Measurements from ENCODE around the gene C1orf210.

The C1orf210 gene

DNA sequence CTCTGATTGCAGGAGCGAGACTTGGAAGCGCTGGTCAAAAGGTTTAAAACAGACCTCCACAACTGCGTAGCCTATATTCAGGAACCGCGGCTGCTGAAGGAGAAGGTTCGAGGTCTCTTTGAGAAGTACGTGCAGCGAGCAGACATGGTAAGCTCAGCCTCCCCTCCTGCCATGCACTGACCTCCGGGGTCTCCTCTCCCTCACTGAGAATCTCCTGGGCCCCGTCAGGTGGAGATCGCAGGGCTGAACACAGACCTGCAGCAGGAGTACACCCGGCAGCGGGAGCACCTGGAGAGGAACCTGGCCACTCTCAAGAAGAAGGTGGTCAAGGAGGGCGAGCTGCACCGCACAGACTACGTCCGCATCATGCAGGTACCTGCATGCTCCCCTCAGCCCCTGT is 51.1 kb downstream of the C1orf210 start:
- Histone ChIP-seq H3K36me3 (ENCODE audit: control insufficient read depth, low read depth, low read length) (no peaks in the 10 kb centered on the region), H3K27ac (ENCODE audit: low read length) (no peak overlapping the region), H3K27me3 (ENCODE audit: control insufficient read depth, insufficient read depth, low read length) (no peaks in the 10 kb centered on the region), H3K9me3 (ENCODE audit: control insufficient read depth, low read depth, low read length) (no peaks in the 10 kb centered on the region), H3K9ac (ENCODE audit: low read length) (no peak overlapping the region), H3K4me1 (ENCODE audit: control insufficient read depth, low read depth, low read length) (peaks cover 3% of the 10 kb centered on the region), H3K4me3 (ENCODE audit: low read length) (no peak overlapping the region)

DNA sequence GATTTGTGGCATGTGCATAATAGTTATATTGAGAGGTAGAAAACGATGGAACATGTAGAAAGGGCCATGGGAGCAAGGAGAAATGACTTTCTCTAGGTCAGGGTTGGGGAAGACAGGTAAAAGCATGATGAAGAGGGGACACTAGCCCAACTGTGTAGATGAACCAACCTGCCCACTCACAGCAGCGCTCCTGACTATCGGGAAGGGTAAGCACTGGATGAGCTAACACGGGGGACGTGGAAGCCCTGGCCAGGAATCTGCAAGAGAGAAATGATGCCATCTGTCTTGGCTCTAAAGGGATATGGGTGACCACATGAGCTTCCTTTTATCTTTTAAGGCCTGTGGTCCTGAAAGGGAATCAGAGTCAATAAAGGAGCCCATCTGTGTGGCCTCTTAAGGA is 51.8 kb downstream of the C1orf210 start:
- Histone ChIP-seq H3K27ac (ENCODE audit: low read length) (no peak overlapping the region), H3K36me3 (ENCODE audit: control insufficient read depth, low read depth, low read length) (no peaks in the 10 kb centered on the region), H3K9me3 (ENCODE audit: control insufficient read depth, low read depth, low read length) (no peaks in the 10 kb centered on the region), H3K4me3 (ENCODE audit: low read length) (no peak overlapping the region), H3K27me3 (ENCODE audit: control insufficient read depth, insufficient read depth, low read length) (no peaks in the 10 kb centered on the region), H3K9ac (ENCODE audit: low read length) (no peak overlapping the region), H3K4me1 (ENCODE audit: control insufficient read depth, low read depth, low read length) (peaks cover 3% of the 10 kb centered on the region)

DNA sequence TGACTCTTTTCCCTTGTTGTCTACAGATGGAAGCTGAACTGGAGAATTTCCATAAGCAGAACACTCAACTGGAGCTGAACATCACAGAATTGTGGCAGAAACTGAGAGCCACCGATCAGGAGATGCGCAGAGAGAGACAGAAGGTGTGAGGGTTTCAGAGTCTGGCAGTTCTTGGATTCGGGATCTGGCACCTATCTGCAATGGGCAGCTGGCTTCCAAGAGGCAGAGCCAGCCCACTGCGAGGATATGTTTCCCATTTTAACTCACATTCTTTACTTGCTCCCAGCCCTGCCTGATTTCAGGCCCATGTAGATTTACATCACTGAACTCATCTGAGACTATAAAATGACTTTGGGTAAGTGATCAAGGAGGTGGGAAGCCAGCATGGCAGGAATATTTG is 52.9 kb downstream of the C1orf210 start:
- Histone ChIP-seq H3K27ac (ENCODE audit: low read length) (no peak overlapping the region), H3K27me3 (ENCODE audit: control insufficient read depth, insufficient read depth, low read length) (no peaks in the 10 kb centered on the region), H3K9ac (ENCODE audit: low read length) (no peak overlapping the region)

DNA sequence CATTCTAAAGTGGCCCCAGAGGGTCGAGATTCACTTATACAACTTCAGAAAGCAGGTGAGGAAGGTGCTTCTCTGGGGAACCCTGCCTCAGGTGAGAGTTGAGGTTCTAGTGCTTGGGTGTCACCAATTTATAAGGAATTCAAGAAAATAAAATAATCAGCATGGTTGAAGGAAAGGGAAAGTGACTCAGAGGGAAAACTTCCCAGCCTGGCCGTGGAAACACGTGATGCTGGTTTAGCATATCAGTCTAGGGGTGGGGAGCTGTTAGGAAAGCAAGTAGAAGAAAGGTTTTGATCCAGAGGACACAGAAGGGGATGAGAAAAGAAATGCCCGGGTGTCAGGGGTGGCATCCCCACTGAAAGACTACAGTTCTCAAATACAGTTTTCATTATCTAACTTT is 53.3 kb downstream of the C1orf210 start:
- no peaks in the 10 kb centered on the region for H3K9me3 ChIP-seq (ENCODE audit: control insufficient read depth, low read depth, low read length)
- peaks cover 3% of the 10 kb centered on the region for H3K4me1 ChIP-seq (ENCODE audit: control insufficient read depth, low read depth, low read length)
- H3K4me3 ChIP-seq (ENCODE audit: low read length), result no peak overlapping the region
- no peak overlapping the region for H3K27ac ChIP-seq (ENCODE audit: low read length)
- no peaks in the 10 kb centered on the region for H3K27me3 ChIP-seq (ENCODE audit: control insufficient read depth, insufficient read depth, low read length)
- H3K36me3 ChIP-seq (ENCODE audit: control insufficient read depth, low read depth, low read length), result no peaks in the 10 kb centered on the region
- H3K9ac ChIP-seq (ENCODE audit: low read length), result no peak overlapping the region

More for the DNA sequence above, 52.9 kb downstream of the C1orf210 start:
- Histone ChIP-seq H3K9me3 (ENCODE audit: control insufficient read depth, low read depth, low read length) (no peaks in the 10 kb centered on the region), H3K4me3 (ENCODE audit: low read length) (no peak overlapping the region), H3K4me1 (ENCODE audit: control insufficient read depth, low read depth, low read length) (peaks cover 3% of the 10 kb centered on the region), H3K36me3 (ENCODE audit: control insufficient read depth, low read depth, low read length) (no peaks in the 10 kb centered on the region)

All from iPS-18a (cell line).